Nephron (organoid): ENCODE results near the gene CTNS.

Source experiments
- H3K27ac Mint-ChIP-seq, 3 experiments: 2 replicates each; pipeline ENCODE4 v1.8.0; 2020; ENCODE audit warnings: mixed read lengths in 3 of 3, mild to moderate bottlenecking in 2 of 3, moderate library complexity in 1 of 3
- H3K27me3 Mint-ChIP-seq: 2 replicates; pipeline ENCODE4 v1.8.0; 2021; ENCODE audit warnings: low read depth, mild to moderate bottlenecking, moderate library complexity, mixed read lengths
- H3K36me3 Mint-ChIP-seq: 2 replicates; pipeline ENCODE4 v1.8.0; 2020; ENCODE audit warnings: low read depth, mixed read lengths
- H3K4me1 Mint-ChIP-seq: 2 replicates; pipeline ENCODE4 v1.8.0; 2020; ENCODE audit warnings: mixed read lengths
- H3K4me3 Mint-ChIP-seq, 3 experiments: 2 replicates each; pipeline ENCODE4 v1.8.0; 2020; ENCODE audit warnings: mild to moderate bottlenecking in 3 of 3, mixed read lengths in 3 of 3, moderate library complexity in 2 of 3
- H3K9me3 Mint-ChIP-seq: 2 replicates; pipeline ENCODE4 v1.8.0; 2020; ENCODE audit warnings: mixed read lengths
- TF ChIP-seq, protein P1 (sequence below), 3 experiments: fragments of 200-600 bp; sonication (generic); IDR thresholded peaks; one replicate each; pipeline ENCODE4 v1.5.0; 2021; ENCODE audit warnings: antibody characterized with exemption in 3 of 3; ENCODE audit not compliant: unreplicated experiment in 3 of 3

Gene CTNS

DNA sequence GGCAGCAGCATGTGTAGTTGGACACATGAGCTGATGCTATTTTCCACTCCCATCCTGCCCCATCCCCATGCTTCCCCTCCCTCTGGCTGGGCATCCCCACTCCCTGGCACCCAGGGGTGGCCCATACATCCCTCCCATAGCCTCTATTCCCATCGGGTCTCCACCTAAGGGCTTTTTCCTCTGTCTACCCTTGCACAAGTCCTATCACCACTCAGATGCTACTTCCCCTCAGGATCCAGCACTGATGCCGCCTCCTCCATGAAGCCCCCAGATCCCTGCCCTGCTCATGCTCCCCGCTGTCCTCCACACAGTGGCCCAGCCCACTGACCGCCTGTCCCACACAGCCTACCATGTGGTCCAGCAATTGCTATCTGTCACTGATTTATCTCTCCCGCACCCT is 43.2 kb upstream of the CTNS start:
- TF ChIP-seq, protein P1, sequence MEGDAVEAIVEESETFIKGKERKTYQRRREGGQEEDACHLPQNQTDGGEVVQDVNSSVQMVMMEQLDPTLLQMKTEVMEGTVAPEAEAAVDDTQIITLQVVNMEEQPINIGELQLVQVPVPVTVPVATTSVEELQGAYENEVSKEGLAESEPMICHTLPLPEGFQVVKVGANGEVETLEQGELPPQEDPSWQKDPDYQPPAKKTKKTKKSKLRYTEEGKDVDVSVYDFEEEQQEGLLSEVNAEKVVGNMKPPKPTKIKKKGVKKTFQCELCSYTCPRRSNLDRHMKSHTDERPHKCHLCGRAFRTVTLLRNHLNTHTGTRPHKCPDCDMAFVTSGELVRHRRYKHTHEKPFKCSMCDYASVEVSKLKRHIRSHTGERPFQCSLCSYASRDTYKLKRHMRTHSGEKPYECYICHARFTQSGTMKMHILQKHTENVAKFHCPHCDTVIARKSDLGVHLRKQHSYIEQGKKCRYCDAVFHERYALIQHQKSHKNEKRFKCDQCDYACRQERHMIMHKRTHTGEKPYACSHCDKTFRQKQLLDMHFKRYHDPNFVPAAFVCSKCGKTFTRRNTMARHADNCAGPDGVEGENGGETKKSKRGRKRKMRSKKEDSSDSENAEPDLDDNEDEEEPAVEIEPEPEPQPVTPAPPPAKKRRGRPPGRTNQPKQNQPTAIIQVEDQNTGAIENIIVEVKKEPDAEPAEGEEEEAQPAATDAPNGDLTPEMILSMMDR (IDR thresholded peaks at IDR 0.05; ENCODE audit: unreplicated experiment in 3 of 3), result no peak
- Mint-ChIP-seq H3K36me3 (peaks cover 21% of the 10 kb centered on the region), H3K9me3 (no peaks in the 10 kb centered on the region), H3K27me3 (no peaks in the 10 kb centered on the region), H3K4me1 (peaks cover 5% of the 10 kb centered on the region), H3K27ac (peak overlapping the region in 1 of 3 experiments; percentile 15), H3K4me3 (no peak overlapping the region)

DNA sequence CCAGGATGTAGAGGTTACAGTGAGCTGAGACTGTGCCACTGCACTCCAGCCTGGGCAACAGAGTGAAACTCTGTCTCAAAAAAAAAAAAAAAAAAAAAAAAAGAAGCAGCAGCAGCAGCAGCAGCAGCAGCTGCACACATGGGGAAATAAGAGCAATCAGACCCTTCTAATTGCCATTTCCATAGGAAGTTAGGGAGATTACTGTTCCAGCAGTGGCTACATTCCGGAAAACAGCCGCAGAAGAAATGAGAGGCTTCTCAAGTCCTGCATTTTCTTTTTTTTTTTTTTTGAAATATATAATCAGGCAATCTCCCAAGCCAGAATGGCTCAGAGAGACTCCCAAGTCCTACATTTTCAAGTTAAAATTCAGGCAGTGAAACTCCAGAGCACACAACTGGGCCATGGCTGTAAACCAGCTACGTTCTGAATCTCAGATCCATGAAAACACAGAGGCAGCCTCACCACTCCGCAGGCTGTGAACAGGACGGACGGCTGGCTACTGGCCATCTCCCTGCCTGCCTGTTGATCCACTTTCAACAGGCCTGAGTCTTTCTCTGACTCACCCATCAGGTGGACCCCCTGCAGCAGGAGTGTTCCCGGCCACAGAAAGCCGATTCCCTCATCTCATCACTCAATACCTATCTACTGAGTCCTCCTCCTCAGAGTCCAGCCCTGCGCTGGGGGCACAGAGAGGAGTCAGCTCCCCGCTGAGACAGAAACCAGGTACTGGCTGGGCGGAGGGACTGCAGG is 42.3 kb upstream of the CTNS start:
- peaks cover 5% of the 10 kb centered on the region for H3K4me1 Mint-ChIP-seq
- H3K27ac Mint-ChIP-seq, result peak overlapping the region in 2 of 3 experiments; percentile 34 to 43
- no peaks in the 10 kb centered on the region for H3K9me3 Mint-ChIP-seq
- H3K27me3 Mint-ChIP-seq, result no peaks in the 10 kb centered on the region
- H3K4me3 Mint-ChIP-seq, result no peak overlapping the region
- TF ChIP-seq, protein P1 (IDR thresholded peaks at IDR 0.05; ENCODE audit: unreplicated experiment in 3 of 3), result no peak
- H3K36me3 Mint-ChIP-seq, result peaks cover 21% of the 10 kb centered on the region

DNA sequence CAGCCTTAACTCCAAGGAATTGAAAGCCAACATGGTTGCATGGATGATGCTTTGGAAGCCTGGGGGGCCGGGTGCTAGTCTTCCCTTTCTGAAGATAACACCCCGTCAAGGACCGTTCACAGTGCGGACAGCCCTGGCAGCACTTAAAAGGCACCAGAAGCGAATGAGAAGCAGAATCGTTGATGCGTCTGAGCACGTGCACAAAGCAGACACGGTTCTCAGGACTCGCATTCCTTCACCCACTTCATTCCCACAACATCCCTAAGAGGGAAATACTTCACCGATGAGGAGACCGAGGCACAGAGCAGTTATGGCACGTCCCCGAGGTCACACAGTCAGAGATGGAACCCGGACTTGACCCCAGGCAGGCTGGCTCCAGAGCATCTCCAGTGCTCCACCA is 41.6 kb upstream of the CTNS start:
- Mint-ChIP-seq H3K36me3 (peaks cover 14% of the 10 kb centered on the region), H3K27ac (peak overlapping the region in 1 of 3 experiments; percentile 43), H3K4me3 (no peak overlapping the region), H3K27me3 (no peaks in the 10 kb centered on the region), H3K4me1 (peaks cover 5% of the 10 kb centered on the region), H3K9me3 (no peaks in the 10 kb centered on the region)
- TF ChIP-seq, protein P1 (IDR thresholded peaks at IDR 0.05; ENCODE audit: unreplicated experiment in 3 of 3), result no peak

DNA sequence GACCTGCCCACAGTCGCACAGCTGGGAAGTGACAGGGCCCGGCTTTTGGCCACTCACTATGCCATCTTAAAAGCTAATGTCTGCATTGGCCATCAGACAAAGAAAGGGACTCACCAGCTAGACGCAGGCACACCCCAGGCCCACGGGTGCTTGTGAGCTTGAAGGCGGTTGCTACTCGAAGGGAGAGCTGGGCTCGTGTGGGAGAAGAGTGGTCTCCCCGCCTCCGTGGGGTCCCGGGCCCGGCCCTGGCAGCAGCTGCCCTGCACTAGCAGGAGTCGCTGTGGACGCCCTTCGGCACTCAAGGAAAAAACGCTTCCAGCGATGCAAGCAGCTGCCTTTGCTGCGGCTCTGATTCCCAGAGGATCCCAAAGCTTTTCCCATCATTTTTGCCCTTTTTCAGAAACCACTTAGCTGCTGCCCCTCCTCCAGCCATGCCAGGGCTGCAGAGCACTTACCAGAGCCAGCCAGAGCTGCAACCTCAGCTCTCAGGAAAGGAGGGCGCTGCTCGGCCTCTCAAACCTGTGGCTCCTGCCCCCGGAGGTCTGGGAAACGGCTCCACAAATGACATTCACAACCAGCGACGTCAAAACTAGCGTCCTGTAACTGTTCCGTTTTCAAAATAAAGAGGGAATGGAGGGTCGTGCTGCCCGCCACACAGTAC is 39.6 kb upstream of the CTNS start:
- H3K4me1 Mint-ChIP-seq, result peaks cover 5% of the 10 kb centered on the region
- peaks cover 10% of the 10 kb centered on the region for H3K36me3 Mint-ChIP-seq
- no peak overlapping the region for H3K4me3 Mint-ChIP-seq
- H3K27ac Mint-ChIP-seq, result no peak overlapping the region
- H3K27me3 Mint-ChIP-seq, result no peaks in the 10 kb centered on the region
- TF ChIP-seq, protein P1 (IDR thresholded peaks at IDR 0.05; ENCODE audit: unreplicated experiment in 3 of 3), result no peak
- H3K9me3 Mint-ChIP-seq, result no peaks in the 10 kb centered on the region

DNA sequence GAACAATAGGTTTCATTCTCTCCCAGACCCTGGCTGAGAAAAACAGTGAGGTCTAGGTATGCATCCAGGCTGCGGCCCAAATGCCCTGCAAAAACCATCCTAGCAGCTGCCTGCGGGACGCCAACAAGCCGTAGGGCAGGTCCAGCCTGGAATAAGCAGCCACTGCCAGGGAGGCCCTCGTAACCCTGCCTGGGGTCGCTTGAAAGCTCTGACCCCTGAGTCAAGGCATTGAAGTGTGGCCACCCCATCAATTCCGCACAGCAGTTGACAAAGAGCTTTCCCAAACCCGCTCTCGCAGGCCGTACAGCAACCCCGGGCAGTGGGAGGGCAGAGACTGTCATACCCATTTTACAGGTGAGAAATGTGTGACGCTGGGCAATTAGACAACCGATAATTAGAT is 38.5 kb upstream of the CTNS start:
- Mint-ChIP-seq H3K27ac (no peak overlapping the region), H3K4me3 (no peak overlapping the region), H3K4me1 (peaks cover 5% of the 10 kb centered on the region), H3K27me3 (no peaks in the 10 kb centered on the region), H3K9me3 (no peaks in the 10 kb centered on the region), H3K36me3 (peaks cover 16% of the 10 kb centered on the region)
- TF ChIP-seq, protein P1 (IDR thresholded peaks at IDR 0.05; ENCODE audit: unreplicated experiment in 3 of 3), result no peak
